DND-41 (cell line): Measurements from ENCODE around the gene FAM180A.

Experiments
- CTCF ChIP-seq: IDR thresholded peaks from 2 replicates; pipeline ENCODE4 v1.5.1; 2012; ENCODE audit warnings: borderline replicate concordance, low read length, moderate library complexity, mild to moderate bottlenecking; ENCODE audit not compliant: poor library complexity, severe bottlenecking; ENCODE audit errors: extremely low read depth
- EZH2 ChIP-seq: IDR thresholded peaks from 3 replicates; pipeline ENCODE4 v1.6.1; 2012; ENCODE audit warnings: borderline replicate concordance, low read depth, mild to moderate bottlenecking, moderate library complexity, low read length, inconsistent platforms; ENCODE audit not compliant: severe bottlenecking

- no peak for TF ChIP-seq CTCF
- no peak for TF ChIP-seq EZH2
These were observed 40.6 kb downstream of the FAM180A start for GRCh38 chr7:135708041-135708440.
